Gastroesophageal sphincter (tissue), 4 donors: ENCODE results near the gene AMDHD1. TPM values are rescaled to one million over a fixed set of nuclear protein-coding genes. Genes with fewer than 3 reads are reported as not detected.

Experiments
- ATAC-seq: fragments of 150-250 bp; one replicate; pipeline ENCODE4 v1.9.1; 2016; ENCODE audit warnings: mild to moderate bottlenecking, moderate library complexity
- H3K27ac ChIP-seq, 4 donors: fragments of 200-600 bp; sonication (generic) in 3 of 4; 1 replicate in 3 of 4; 2 replicates in 1 of 4; pipeline ENCODE4 v1.5.1; 2016 to 2019
- H3K27me3 ChIP-seq: fragments of 200-600 bp; sonication (generic); one replicate; pipeline ENCODE4 v1.5.1; 2019
- H3K36me3 ChIP-seq, 2 donors: fragments of 200-600 bp; sonication (generic); one replicate each; pipeline ENCODE4 v1.5.1; 2019; ENCODE audit warnings: control low read depth in 1 of 2
- H3K4me1 ChIP-seq, 3 donors: fragments of 200-600 bp; sonication (generic); 1 replicate in 2 of 3; 2 replicates in 1 of 3; pipeline ENCODE4 v1.5.1; 2016 to 2019; ENCODE audit warnings: control low read depth in 2 of 3
- H3K4me3 ChIP-seq, 2 donors: fragments of 200-600 bp; sonication (generic); one replicate each; pipeline ENCODE4 v1.5.1; 2019; ENCODE audit warnings: mild to moderate bottlenecking in 1 of 2, moderate library complexity in 1 of 2
- H3K9me3 ChIP-seq, 3 donors: fragments of 200-600 bp; sonication (generic); one replicate each; pipeline ENCODE4 v1.5.1; 2017 to 2019; ENCODE audit warnings: control low read depth in 2 of 3
- EP300 ChIP-seq: sonication (generic); formaldehyde crosslinking; IDR thresholded peaks from one replicate; pipeline ENCODE4 v1.6.1; 2017; ENCODE audit warnings: antibody characterized with exemption, mild to moderate bottlenecking
- WGBS, 2 donors: methylation state at CpG; one replicate each; pipeline ENCODE4 v1.1.5; 2018; ENCODE audit warnings: low coverage in 1 of 2; 5-methylcytosine and 5-hydroxymethylcytosine counted together
- total RNA-seq, 4 donors: library from RNA; depleted of rRNA; stranded (reverse); fragments of >200 nt; gene quantifications; one replicate each; pipeline ENCODE4 v1.1.0, GENCODE V29; 2016
- TF ChIP-seq, protein P1 (sequence below), 4 experiments: fragments of 200-600 bp in 2 of 4; fragments of 450-650 bp in 2 of 4; sonication (generic) in 1 of 4; IDR thresholded peaks; one replicate each; pipeline ENCODE4 v1.5.1; 2017 to 2019; ENCODE audit warnings: antibody characterized with exemption in 4 of 4, mild to moderate bottlenecking in 2 of 4, moderate library complexity in 2 of 4

Gene AMDHD1
- total RNA-seq, 4 donors from 2014 or later, result 0.40 to 1.8 (median 1.0) TPM; not detected in 1

DNA sequence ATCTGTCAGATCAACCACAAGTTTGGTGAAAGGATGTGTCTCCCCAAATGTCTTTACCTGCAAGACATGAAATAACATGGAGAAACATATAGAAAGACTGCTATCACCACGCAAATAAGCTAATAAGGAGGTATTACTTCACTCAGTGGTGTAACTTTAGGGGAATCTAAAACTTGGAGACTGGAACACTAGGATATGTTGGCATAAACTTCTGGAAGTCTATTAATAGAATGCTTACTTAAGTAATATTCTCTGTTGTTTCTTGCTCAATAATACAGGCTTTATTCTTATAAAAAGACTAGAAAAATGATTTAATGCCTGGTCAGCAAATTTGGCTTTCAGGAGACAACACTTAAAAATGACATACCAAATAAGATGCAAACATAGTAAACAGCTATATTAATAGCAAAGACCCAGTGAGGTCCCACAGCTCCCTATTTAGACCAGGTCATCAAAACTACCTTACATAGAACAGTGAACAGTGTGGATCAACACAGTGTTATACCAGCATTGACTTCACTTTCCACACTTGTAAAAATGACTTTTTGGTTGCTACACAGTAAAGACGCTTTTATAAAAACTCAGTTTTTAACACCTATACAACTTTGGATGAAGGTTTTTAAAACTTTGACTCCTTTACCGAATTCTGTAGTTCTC lies 71.9 kb downstream of the AMDHD1 start:
- ATAC-seq, result peak; percentile 71
- Histone ChIP-seq H3K4me3 (no peak overlapping the region), H3K9me3 (no peaks in the 10 kb centered on the region), H3K36me3 (peaks cover 4 to 97% of the 10 kb centered on the region in 2 donors), H3K4me1 (peaks cover 0 to 16% (median 0%) of the 10 kb centered on the region in 3 donors), H3K27me3 (no peaks in the 10 kb centered on the region), H3K27ac (peak overlapping the region in 1 of 4 donors; percentile 41)
- TF ChIP-seq, protein P1, sequence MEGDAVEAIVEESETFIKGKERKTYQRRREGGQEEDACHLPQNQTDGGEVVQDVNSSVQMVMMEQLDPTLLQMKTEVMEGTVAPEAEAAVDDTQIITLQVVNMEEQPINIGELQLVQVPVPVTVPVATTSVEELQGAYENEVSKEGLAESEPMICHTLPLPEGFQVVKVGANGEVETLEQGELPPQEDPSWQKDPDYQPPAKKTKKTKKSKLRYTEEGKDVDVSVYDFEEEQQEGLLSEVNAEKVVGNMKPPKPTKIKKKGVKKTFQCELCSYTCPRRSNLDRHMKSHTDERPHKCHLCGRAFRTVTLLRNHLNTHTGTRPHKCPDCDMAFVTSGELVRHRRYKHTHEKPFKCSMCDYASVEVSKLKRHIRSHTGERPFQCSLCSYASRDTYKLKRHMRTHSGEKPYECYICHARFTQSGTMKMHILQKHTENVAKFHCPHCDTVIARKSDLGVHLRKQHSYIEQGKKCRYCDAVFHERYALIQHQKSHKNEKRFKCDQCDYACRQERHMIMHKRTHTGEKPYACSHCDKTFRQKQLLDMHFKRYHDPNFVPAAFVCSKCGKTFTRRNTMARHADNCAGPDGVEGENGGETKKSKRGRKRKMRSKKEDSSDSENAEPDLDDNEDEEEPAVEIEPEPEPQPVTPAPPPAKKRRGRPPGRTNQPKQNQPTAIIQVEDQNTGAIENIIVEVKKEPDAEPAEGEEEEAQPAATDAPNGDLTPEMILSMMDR (IDR thresholded peaks at IDR 0.05), result no peak
- no peak for TF ChIP-seq EP300
- 71 to 76% methylated on average over 2 to 3 of the region's 3 CpGs for WGBS, 2 donors

DNA sequence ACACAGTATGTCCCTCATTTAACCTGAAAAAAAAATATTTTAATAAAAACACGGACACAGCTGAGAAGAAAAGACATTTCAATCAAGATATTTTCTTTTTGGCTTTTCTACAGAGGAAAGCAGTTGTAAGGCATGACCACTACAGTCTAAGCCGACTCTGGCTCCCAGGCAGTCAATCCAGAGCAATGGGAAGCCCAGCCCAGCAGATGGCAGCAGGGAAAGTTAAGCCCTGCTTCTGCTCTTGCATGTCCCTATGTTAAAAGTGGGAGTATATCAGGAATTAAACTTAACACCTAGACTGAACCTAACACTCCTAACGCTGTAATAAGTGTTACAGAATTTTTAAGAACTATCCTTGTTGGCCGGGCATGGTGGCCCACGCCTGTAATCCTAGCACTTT lies 72.5 kb downstream of the AMDHD1 start:
- Histone ChIP-seq H3K4me3 (no peak overlapping the region), H3K36me3 (peaks cover 4 to 97% of the 10 kb centered on the region in 2 donors), H3K27ac (peak overlapping the region in 1 of 4 donors; percentile 41), H3K9me3 (no peaks in the 10 kb centered on the region), H3K4me1 (peaks cover 0 to 16% (median 0%) of the 10 kb centered on the region in 3 donors), H3K27me3 (no peaks in the 10 kb centered on the region)
- 49 to 80% methylated on average over 1 to 2 of the region's 5 CpGs for WGBS, 2 donors
- ATAC-seq, result peak; percentile 50
- TF ChIP-seq EP300, result no peak
- TF ChIP-seq, protein P1 (IDR thresholded peaks at IDR 0.05), result peak in 3 of 4 experiments; percentile 10 to 41 (median 23)

Other genes starting within 250 kb of the AMDHD1 start
- 100 to 1,000 TPM in 1 of 4 donors, 10 to 100 TPM in 3; 33.5 to 103 (median 51.5) TPM for gene NTN4, start 152.6 kb upstream of the AMDHD1 start, total RNA-seq
- gene SNRPF, start 84.4 kb upstream of the AMDHD1 start, total RNA-seq, result 1 to 10 TPM; 4.3 to 7.1 (median 4.6) TPM
- not detected for gene CCDC38, start 717 bp upstream of the AMDHD1 start, total RNA-seq
- gene HAL, start 53.0 kb downstream of the AMDHD1 start, total RNA-seq, result 1 to 10 TPM in 1 of 4 donors, under 1 TPM in 2, not detected in 1; 0.10 to 4.0 (median 0.46) TPM
- gene LTA4H, start 92.3 kb downstream of the AMDHD1 start, total RNA-seq, result 100 to 1,000 TPM in 1 of 4 donors, 10 to 100 TPM in 3; 65.3 to 110 (median 67.6) TPM